ENCODE results near the gene VGLL2. TPM values are rescaled to one million over a fixed set of nuclear protein-coding genes. Genes with fewer than 3 reads are reported as not detected.
A peak's percentile ranks its signal among the peaks of the same experiment; 100 is the strongest.

The VGLL2 gene
- total RNA-seq, 1 experiment from 2014 or later, result not detected

DNA sequence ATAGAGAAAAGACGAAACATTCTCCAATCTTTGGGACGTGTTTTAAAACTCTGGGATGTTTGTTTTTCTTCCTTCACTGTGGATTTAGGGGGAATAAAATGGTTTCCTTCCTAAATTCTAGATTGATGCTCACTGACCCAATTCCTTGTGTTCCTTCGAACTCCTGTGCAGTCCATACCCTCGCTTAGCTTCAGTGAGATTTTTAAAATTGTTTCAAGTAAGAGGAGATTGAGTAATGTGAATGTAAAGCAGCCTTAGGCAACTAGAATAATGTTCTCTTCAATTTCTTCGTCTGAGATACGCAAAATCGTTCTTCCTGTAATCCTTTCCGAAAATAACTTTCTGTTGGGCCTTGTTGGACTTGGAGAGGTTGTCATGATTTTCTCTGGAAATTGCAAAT, 2.6 kb upstream of the VGLL2 start:
- peaks cover 98% of the 10 kb centered on the region for H3K27me3 Mint-ChIP-seq (ENCODE audit: insufficient read depth, unreplicated experiment)
- H3K27ac Mint-ChIP-seq (ENCODE audit: low read depth, unreplicated experiment), result no peak overlapping the region
- H3K4me1 Mint-ChIP-seq (ENCODE audit: insufficient read depth, unreplicated experiment), result peaks cover 15% of the 10 kb centered on the region
- no peak overlapping the region for H3K4me3 Mint-ChIP-seq (ENCODE audit: unreplicated experiment)
- H3K9me3 Mint-ChIP-seq (ENCODE audit: unreplicated experiment), result no peaks in the 10 kb centered on the region
- no peak for DNase-seq (ENCODE audit: unreplicated experiment)
- ChIA-PET CTCF (interaction anchor here (0.5 kb wide), 1 partner anchor 366 kb away, joined by 3 read pairs; no protein-coding TSS in a partner anchor), POLR2A (no interaction called here)
- no peaks in the 10 kb centered on the region for H3K36me3 Mint-ChIP-seq (ENCODE audit: insufficient read depth, unreplicated experiment)
- no TSS peak for BruUV-seq (replicated peaks)
- TF ChIP-seq, protein P1, sequence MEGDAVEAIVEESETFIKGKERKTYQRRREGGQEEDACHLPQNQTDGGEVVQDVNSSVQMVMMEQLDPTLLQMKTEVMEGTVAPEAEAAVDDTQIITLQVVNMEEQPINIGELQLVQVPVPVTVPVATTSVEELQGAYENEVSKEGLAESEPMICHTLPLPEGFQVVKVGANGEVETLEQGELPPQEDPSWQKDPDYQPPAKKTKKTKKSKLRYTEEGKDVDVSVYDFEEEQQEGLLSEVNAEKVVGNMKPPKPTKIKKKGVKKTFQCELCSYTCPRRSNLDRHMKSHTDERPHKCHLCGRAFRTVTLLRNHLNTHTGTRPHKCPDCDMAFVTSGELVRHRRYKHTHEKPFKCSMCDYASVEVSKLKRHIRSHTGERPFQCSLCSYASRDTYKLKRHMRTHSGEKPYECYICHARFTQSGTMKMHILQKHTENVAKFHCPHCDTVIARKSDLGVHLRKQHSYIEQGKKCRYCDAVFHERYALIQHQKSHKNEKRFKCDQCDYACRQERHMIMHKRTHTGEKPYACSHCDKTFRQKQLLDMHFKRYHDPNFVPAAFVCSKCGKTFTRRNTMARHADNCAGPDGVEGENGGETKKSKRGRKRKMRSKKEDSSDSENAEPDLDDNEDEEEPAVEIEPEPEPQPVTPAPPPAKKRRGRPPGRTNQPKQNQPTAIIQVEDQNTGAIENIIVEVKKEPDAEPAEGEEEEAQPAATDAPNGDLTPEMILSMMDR (IDR thresholded peaks at IDR 0.05; ENCODE audit: unreplicated experiment), result no peak
- intact Hi-C loops (cut with micrococcal nuclease), result no loop called here

DNA sequence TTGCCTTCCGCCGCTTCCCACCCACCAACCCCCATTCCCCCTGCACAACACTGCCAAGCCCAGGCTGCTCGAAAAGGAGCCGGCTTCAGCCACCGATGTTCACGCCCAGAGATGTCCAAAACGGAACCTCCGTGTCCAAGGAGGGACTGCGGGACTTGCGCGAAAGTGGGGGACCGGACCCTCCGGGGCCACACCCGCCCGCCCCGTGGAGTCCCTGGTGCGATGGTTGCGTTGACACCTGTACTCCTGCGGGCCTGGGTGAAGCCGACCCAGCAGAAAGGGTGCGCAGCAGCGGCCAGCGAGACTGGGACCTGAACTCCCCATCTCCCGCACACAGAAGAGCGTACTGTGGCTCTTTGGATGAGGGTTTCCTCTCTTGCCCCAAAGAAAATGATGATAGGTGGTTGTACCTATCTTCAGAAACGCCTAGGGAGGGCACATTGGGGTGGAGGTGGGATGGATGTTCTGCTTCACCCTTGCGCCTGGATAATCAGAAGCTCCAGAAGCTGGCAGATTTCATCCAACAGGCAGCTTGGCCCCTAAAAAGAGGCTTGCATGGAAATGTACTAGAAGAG, 1.9 kb upstream of the VGLL2 start:
- CTCF ChIA-PET, result no interaction called here

GRCh38 chr6:117264369-117264691, 1.0 kb upstream of the VGLL2 start:
- TF ChIP-seq, protein P1 (IDR thresholded peaks at IDR 0.05; ENCODE audit: unreplicated experiment), result no peak
- peaks cover 100% of the 10 kb centered on the region for H3K27me3 Mint-ChIP-seq (ENCODE audit: insufficient read depth, unreplicated experiment)
- H3K9me3 Mint-ChIP-seq (ENCODE audit: unreplicated experiment), result no peaks in the 10 kb centered on the region
- peak overlapping the region; percentile 75 for H3K4me3 Mint-ChIP-seq (ENCODE audit: unreplicated experiment)
- H3K36me3 Mint-ChIP-seq (ENCODE audit: insufficient read depth, unreplicated experiment), result no peaks in the 10 kb centered on the region
- POLR2A ChIA-PET, result interaction anchor here (1.0 kb wide), 1 partner anchor 12 kb away, joined by 3 read pairs; no protein-coding TSS in a partner anchor
- peaks cover 15% of the 10 kb centered on the region for H3K4me1 Mint-ChIP-seq (ENCODE audit: insufficient read depth, unreplicated experiment)
- intact Hi-C loops (cut with micrococcal nuclease), result no loop called here
- CTCF ChIA-PET, result interaction anchor here (0.9 kb wide), 1 partner anchor 10 kb away, joined by 7 read pairs; no protein-coding TSS in a partner anchor
- no peak for DNase-seq (ENCODE audit: unreplicated experiment)
- BruUV-seq (replicated peaks), result no TSS peak
- no peak overlapping the region for H3K27ac Mint-ChIP-seq (ENCODE audit: low read depth, unreplicated experiment)

More for the DNA sequence above, 1.9 kb upstream of the VGLL2 start:
- H3K9me3 Mint-ChIP-seq (ENCODE audit: unreplicated experiment), result no peaks in the 10 kb centered on the region
- BruUV-seq (replicated peaks), result no TSS peak
- no peak overlapping the region for H3K27ac Mint-ChIP-seq (ENCODE audit: low read depth, unreplicated experiment)
- no peak overlapping the region for H3K4me3 Mint-ChIP-seq (ENCODE audit: unreplicated experiment)
- H3K4me1 Mint-ChIP-seq (ENCODE audit: insufficient read depth, unreplicated experiment), result peaks cover 15% of the 10 kb centered on the region
- no peak for DNase-seq (ENCODE audit: unreplicated experiment)
- H3K27me3 Mint-ChIP-seq (ENCODE audit: insufficient read depth, unreplicated experiment), result peaks cover 100% of the 10 kb centered on the region
- no peaks in the 10 kb centered on the region for H3K36me3 Mint-ChIP-seq (ENCODE audit: insufficient read depth, unreplicated experiment)
- POLR2A ChIA-PET, result no interaction called here
- TF ChIP-seq, protein P1 (IDR thresholded peaks at IDR 0.05; ENCODE audit: unreplicated experiment), result no peak
- intact Hi-C loops (cut with micrococcal nuclease), result no loop called here

DNA sequence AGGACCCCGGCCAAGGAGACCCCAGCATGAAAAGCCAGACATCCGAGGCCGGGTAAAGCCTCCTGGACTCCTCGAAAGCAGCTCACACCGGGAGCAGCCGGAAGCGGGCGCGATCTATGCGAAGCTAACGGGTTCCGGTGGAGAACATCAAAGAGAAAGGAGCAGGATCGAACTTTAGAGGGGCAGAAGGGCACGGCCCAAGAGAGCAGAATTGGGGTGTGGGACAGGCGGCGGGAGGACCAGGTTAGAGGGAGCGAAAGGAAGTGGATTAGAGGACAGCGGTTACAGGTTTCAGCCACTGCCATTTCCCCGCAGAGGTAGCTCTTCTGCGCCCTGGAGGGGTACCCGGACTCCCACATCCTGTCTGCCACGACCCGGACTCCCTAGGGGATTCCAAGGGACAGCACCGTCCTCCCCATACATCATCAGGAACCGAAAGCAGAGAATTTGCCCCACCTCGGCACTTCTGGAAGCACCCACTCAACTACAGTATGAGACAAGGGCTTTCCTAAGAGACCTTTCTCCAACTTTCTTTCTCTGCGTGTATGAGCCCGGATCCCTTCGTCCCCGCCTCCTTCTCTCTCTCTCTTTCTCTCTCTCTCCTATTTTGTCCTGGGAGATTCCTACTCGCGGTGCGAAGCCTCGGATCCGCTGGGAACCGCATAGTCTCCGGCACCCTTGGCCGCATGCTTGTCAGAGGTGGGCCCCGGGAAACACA, 507 bp upstream of the VGLL2 start:
- H3K27me3 Mint-ChIP-seq (ENCODE audit: insufficient read depth, unreplicated experiment), result peaks cover 100% of the 10 kb centered on the region
- BruUV-seq (replicated peaks), result no TSS peak
- no peak overlapping the region for H3K27ac Mint-ChIP-seq (ENCODE audit: low read depth, unreplicated experiment)
- peak overlapping the region; percentile 75 for H3K4me3 Mint-ChIP-seq (ENCODE audit: unreplicated experiment)
- TF ChIP-seq, protein P1 (IDR thresholded peaks at IDR 0.05; ENCODE audit: unreplicated experiment), result no peak
- peaks cover 15% of the 10 kb centered on the region for H3K4me1 Mint-ChIP-seq (ENCODE audit: insufficient read depth, unreplicated experiment)
- ChIA-PET CTCF (interaction anchor here (0.9 kb wide), 1 partner anchor 10 kb away, joined by 7 read pairs; no protein-coding TSS in a partner anchor), POLR2A (interaction anchor here (1.0 kb wide), 1 partner anchor 12 kb away, joined by 3 read pairs; no protein-coding TSS in a partner anchor)
- peak; percentile 17 for DNase-seq (ENCODE audit: unreplicated experiment)
- no peaks in the 10 kb centered on the region for H3K36me3 Mint-ChIP-seq (ENCODE audit: insufficient read depth, unreplicated experiment)
- intact Hi-C loops (cut with micrococcal nuclease), result no loop called here
- no peaks in the 10 kb centered on the region for H3K9me3 Mint-ChIP-seq (ENCODE audit: unreplicated experiment)

Measured in MCF 10A (cell line).